HG02973 (cell line): ENCODE results near the gene OPN1MW2.
"Not testable (repeated sequence)": the region's sequence is repeated elsewhere in the genome, so short reads cannot be mapped to it uniquely, and the experiment has no call there.

ENCODE experiments used
- ATAC-seq: cut with Tn5 transposase; IDR thresholded peaks from one replicate; pipeline ENCODE4 v1.9.1; 2021; ENCODE audit warnings: moderate library complexity; ENCODE audit not compliant: unreplicated experiment

OPN1MW2 gene

GRCh38 chrX:154263072-154263471 is 43.5 kb downstream of the OPN1MW2 start:
- ATAC-seq = not testable (repeated sequence)

DNA sequence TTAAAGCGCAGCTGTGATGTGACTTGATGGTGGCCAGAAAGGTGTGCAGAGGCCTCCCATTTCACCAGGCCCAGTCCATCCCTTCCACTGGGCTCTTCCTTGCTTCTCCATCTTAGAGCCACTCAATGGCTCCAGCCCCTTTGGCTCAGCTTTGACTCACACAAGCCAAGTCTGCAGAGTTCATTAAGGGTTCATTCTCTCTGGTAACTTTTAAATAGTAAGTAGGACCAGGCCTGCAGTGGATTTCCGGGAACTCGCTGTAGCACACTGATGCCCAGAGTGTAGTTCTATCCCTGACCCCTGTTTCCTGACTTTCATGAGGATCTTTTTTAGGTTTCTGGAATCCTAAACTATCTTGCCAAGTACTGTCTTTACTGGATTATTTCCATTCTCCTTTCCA is 49.7 kb downstream of the OPN1MW2 start:
- not testable (repeated sequence) for ATAC-seq
